Panc1 (cell line): Measurements from ENCODE around the gene SLC26A11. TPM values are rescaled to one million over a fixed set of nuclear protein-coding genes. Genes with fewer than 3 reads are reported as not detected.

Experiments
- ATAC-seq: fragments of 200-7000 bp; cut with Tn5 transposase; 2 replicates; pipeline ENCODE4 v1.9.1; 2020; ENCODE audit warnings: mild to moderate bottlenecking, moderate library complexity
- BruUV-seq: library from RNA; stranded (reverse); fragments of 400-500 nt; replicated peaks from 2 replicates; lab custom pipeline; 2021; lab: Mats Ljungman, UMichigan
- CTCF ChIA-PET: fragments of 300-600 bp; sonication (Branson Sonifier 250); formaldehyde crosslinking; loops from one replicate; lab custom pipeline; 2022; ENCODE audit warnings: antibody characterized with exemption; lab: Charles Lee
- POLR2A ChIA-PET: fragments of 300-600 bp; sonication (Branson Sonifier 250); formaldehyde crosslinking; loops from one replicate; lab custom pipeline; 2022; ENCODE audit warnings: antibody characterized with exemption; lab: Charles Lee
- DNase-seq: peaks from one replicate; pipeline ENCODE4 v3.0.0-alpha.2; 2010; ENCODE audit warnings: low read depth, low spot score
- H3K27ac ChIP-seq: 2 replicates; pipeline ENCODE4 v1.5.1; 2011; ENCODE audit warnings: mild to moderate bottlenecking, low read length, inconsistent platforms
- H3K27me3 ChIP-seq: fragments of 200-500 bp; sonication (Bioruptor generic); 2 replicates; pipeline ENCODE4 v1.6.0; 2014; ENCODE audit warnings: low read length, inconsistent platforms; ENCODE audit not compliant: control insufficient read depth, insufficient read depth
- H3K36me3 ChIP-seq: fragments of 200-500 bp; sonication (Bioruptor generic); 2 replicates; pipeline ENCODE4 v1.5.1; 2014; ENCODE audit warnings: inconsistent platforms, mild to moderate bottlenecking, low read length, moderate library complexity; ENCODE audit not compliant: control insufficient read depth, insufficient read depth
- H3K4me1 ChIP-seq: 2 replicates; pipeline ENCODE4 v1.5.1; 2011; ENCODE audit warnings: inconsistent platforms, mild to moderate bottlenecking, low read length, moderate library complexity; ENCODE audit not compliant: control insufficient read depth, insufficient read depth
- H3K4me3 ChIP-seq, 2 experiments: 2 replicates each; pipeline ENCODE4 v1.5.1; 2011 to 2012; ENCODE audit warnings: low read depth in 2 of 2, low read length in 2 of 2, mild to moderate bottlenecking in 2 of 2, inconsistent platforms in 1 of 2, moderate library complexity in 1 of 2
- H3K9me3 ChIP-seq: fragments of 200-500 bp; sonication (Bioruptor generic); 2 replicates; pipeline ENCODE4 v1.5.1; 2014; ENCODE audit warnings: low read depth, mild to moderate bottlenecking, inconsistent platforms, low read length, moderate library complexity; ENCODE audit not compliant: control insufficient read depth, insufficient read depth
- CTCF ChIP-seq: fragments of 450-650 bp; IDR thresholded peaks from 2 replicates; pipeline ENCODE4 v1.5.1; 2017; ENCODE audit warnings: mild to moderate bottlenecking
- POLR2AphosphoS5 ChIP-seq: IDR thresholded peaks from 2 replicates; pipeline ENCODE4 v1.6.1; 2012; ENCODE audit warnings: mild to moderate bottlenecking, low read depth, low read length, moderate library complexity
- REST ChIP-seq, 2 experiments: IDR thresholded peaks; 2 replicates each; pipeline ENCODE4 v1.6.1; 2011 to 2012; ENCODE audit warnings: low read depth in 2 of 2, control low read depth in 1 of 2, low read length in 1 of 2, mild to moderate bottlenecking in 1 of 2, moderate library complexity in 1 of 2; ENCODE audit not compliant: insufficient read depth in 1 of 2
- SIN3A ChIP-seq: IDR thresholded peaks from 2 replicates; pipeline ENCODE4 v1.6.1; 2012; ENCODE audit warnings: low read depth, mild to moderate bottlenecking, low read length, moderate library complexity, borderline replicate concordance; ENCODE audit not compliant: insufficient read depth
- TCF7L2 ChIP-seq: IDR thresholded peaks from 2 replicates; pipeline ENCODE4 v1.6.1; 2011; ENCODE audit warnings: mild to moderate bottlenecking, low read depth, low read length, inconsistent platforms
- in situ Hi-C: cut with HindIII; loops from 2 replicates; pipeline ENCODE4 v1.10.0; 2016; ENCODE audit warnings: low sequenced_read_pairs, low pct_unique_long_range_greater_than_20kb
- intact Hi-C: fragments of 100-400 bp; cut with micrococcal nuclease; formaldehyde crosslinking; loops from one replicate; pipeline ENCODE4 v1.10.0; 2022; ENCODE audit not compliant: unreplicated experiment
- total RNA-seq: library from RNA; stranded (reverse); gene quantifications from one replicate; pipeline ENCODE4 v1.2.1, GENCODE V29; 2021; ENCODE audit not compliant: unreplicated experiment

SLC26A11 gene
- total RNA-seq, 1 experiment from 2014 or later = 30.9 TPM

GRCh38 chr17:80190716-80191115 is 29.5 kb upstream of the SLC26A11 start:
- BruUV-seq = no TSS peak
- H3K27me3 ChIP-seq = no peaks in the 10 kb centered on the region
- ChIA-PET POLR2A (no interaction called here), CTCF (no interaction called here)
- ATAC-seq = no peak
- no peaks in the 10 kb centered on the region for H3K36me3 ChIP-seq
- TF ChIP-seq POLR2AphosphoS5 (no peak), SIN3A (no peak), REST (IDR thresholded peaks at IDR 0.05; ENCODE audit: insufficient read depth in 1 of 2, low read depth in 2 of 2, low read length in 1 of 2) (no peak), TCF7L2 (no peak), CTCF (no peak)
- intact Hi-C loops (no loop called here), in situ Hi-C loops (no loop called here)
- no peak overlapping the region for H3K4me3 ChIP-seq
- H3K9me3 ChIP-seq = no peaks in the 10 kb centered on the region
- H3K27ac ChIP-seq = no peak overlapping the region
- no peaks in the 10 kb centered on the region; the same call in 1 of the 2 replicates for H3K4me1 ChIP-seq
- DNase-seq = no peak

GRCh38 chr17:80191192-80191591 is 29.0 kb upstream of the SLC26A11 start:
- Histone ChIP-seq H3K36me3 (no peaks in the 10 kb centered on the region), H3K27me3 (no peaks in the 10 kb centered on the region), H3K4me3 (no peak overlapping the region), H3K9me3 (no peaks in the 10 kb centered on the region), H3K4me1 (no peaks in the 10 kb centered on the region; the same call in 1 of the 2 replicates), H3K27ac (no peak overlapping the region)
- in situ Hi-C loops (no loop called here), intact Hi-C loops (no loop called here)
- ChIA-PET POLR2A (interaction anchor here (0.6 kb wide), 1 partner anchor 128 kb away, joined by 3 read pairs; no protein-coding TSS in a partner anchor), CTCF (no interaction called here)
- BruUV-seq = no TSS peak
- no peak for ATAC-seq
- no peak for DNase-seq
- TF ChIP-seq REST (IDR thresholded peaks at IDR 0.05; ENCODE audit: insufficient read depth in 1 of 2, low read depth in 2 of 2, low read length in 1 of 2) (peak in 1 of 2 experiments; percentile 17; a peak in 1 of 4 replicates), CTCF (no peak)
